Prostate gland (tissue), 2 donors: ENCODE results near the gene CUX1. TPM values are rescaled to one million over a fixed set of nuclear protein-coding genes. Genes with fewer than 3 reads are reported as not detected.

Experiments used
- DNase-seq: peaks from one replicate; pipeline ENCODE4 v3.0.0-alpha.2; 2019; ENCODE audit warnings: low spot score
- H3K27ac ChIP-seq, 2 donors: fragments of 200-600 bp; sonication (generic); 2 replicates each; pipeline ENCODE4 v1.5.1; 2017 to 2019
- H3K27me3 ChIP-seq: fragments of 200-600 bp; sonication (generic); replicated peaks from 2 replicates; pipeline ENCODE4 v1.5.1; 2019; ENCODE audit not compliant: insufficient read depth
- H3K36me3 ChIP-seq, 2 donors: fragments of 200-600 bp; sonication (generic); 1 replicate in 1 of 2; 2 replicates in 1 of 2; pipeline versions ENCODE4 v1.5.1 to v1.8.1; 2017 to 2019
- H3K4me1 ChIP-seq: fragments of 200-600 bp; sonication (generic); replicated peaks from 2 replicates; pipeline ENCODE4 v1.5.1; 2019
- H3K4me3 ChIP-seq, 2 donors: fragments of 200-600 bp; sonication (generic); 2 replicates each; pipeline ENCODE4 v1.5.1; 2017 to 2019
- H3K9me3 ChIP-seq: fragments of 200-600 bp; sonication (generic); 2 replicates; pipeline ENCODE4 v1.5.1; 2017
- CTCF ChIP-seq, 4 experiments: fragments of 200-600 bp in 2 of 4; fragments of 450-650 bp in 2 of 4; sonication (generic) in 2 of 4; IDR thresholded peaks; 1 replicate in 3 of 4; 2 replicates in 1 of 4; pipeline ENCODE4 v1.5.1; 2016 to 2019; ENCODE audit warnings: antibody characterized with exemption in 4 of 4, mild to moderate bottlenecking in 2 of 4, moderate library complexity in 2 of 4
- POLR2A ChIP-seq: fragments of 450-650 bp; IDR thresholded peaks from one replicate; pipeline ENCODE4 v1.6.1; 2016; ENCODE audit warnings: antibody characterized with exemption, mild to moderate bottlenecking
- POLR2AphosphoS5 ChIP-seq: sonication (generic); formaldehyde crosslinking; IDR thresholded peaks from one replicate; pipeline ENCODE4 v1.6.1; 2017; ENCODE audit warnings: antibody characterized with exemption
- WGBS: methylation state at CpG from one replicate; pipeline ENCODE4 v1.1.5; 2018; 5-methylcytosine and 5-hydroxymethylcytosine counted together
- intact Hi-C: fragments of 100-400 bp; cut with DNase I; formaldehyde crosslinking; loops from one replicate; pipeline ENCODE4 v1.14.2; 2022
- total RNA-seq, 2 donors: library from RNA; depleted of rRNA; stranded (reverse); fragments of >200 nt; gene quantifications; one replicate each; pipeline ENCODE4 v1.1.0, GENCODE V29; 2016

The CUX1 gene
- total RNA-seq, 2 donors from 2014 or later, result 96.3 to 99.2 TPM

- Histone ChIP-seq H3K27ac (no peak overlapping the region), H3K4me1 (no peaks in the 10 kb centered on the region), H3K4me3 (no peak overlapping the region), H3K9me3 (no peaks in the 10 kb centered on the region), H3K27me3 (no peaks in the 10 kb centered on the region), H3K36me3 (no peaks in the 10 kb centered on the region)
- WGBS, result 91% methylated on average over 15 of the region's 15 CpGs
- intact Hi-C loops, result no loop called here
- DNase-seq, result no peak
- TF ChIP-seq POLR2A (no peak), POLR2AphosphoS5 (no peak), CTCF (IDR thresholded peaks at IDR 0.05) (no peak)
Observed at GRCh38 chr7:102115931-102116330, 298.5 kb downstream of the CUX1 start.

GRCh38 chr7:102117743-102118142 lies 300.3 kb downstream of the CUX1 start:
- Histone ChIP-seq H3K27me3 (no peaks in the 10 kb centered on the region), H3K4me3 (no peak overlapping the region), H3K9me3 (no peaks in the 10 kb centered on the region), H3K27ac (no peak overlapping the region), H3K36me3 (no peaks in the 10 kb centered on the region), H3K4me1 (no peaks in the 10 kb centered on the region)
- intact Hi-C loops, result no loop called here
- no peak for TF ChIP-seq POLR2AphosphoS5
- no peak for TF ChIP-seq CTCF (IDR thresholded peaks at IDR 0.05)
- TF ChIP-seq POLR2A, result no peak
- WGBS, result 88% methylated on average over 6 of the region's 6 CpGs
- no peak for DNase-seq

GRCh38 chr7:102119213-102119651 lies 301.8 kb downstream of the CUX1 start:
- 29% methylated on average over 14 of the region's 14 CpGs for WGBS
- Histone ChIP-seq H3K9me3 (no peaks in the 10 kb centered on the region), H3K36me3 (no peaks in the 10 kb centered on the region), H3K4me1 (no peaks in the 10 kb centered on the region), H3K27ac (no peak overlapping the region), H3K4me3 (no peak overlapping the region), H3K27me3 (no peaks in the 10 kb centered on the region)
- DNase-seq, result no peak
- intact Hi-C loops, result no loop called here
- TF ChIP-seq POLR2A, result no peak
- no peak for TF ChIP-seq CTCF (IDR thresholded peaks at IDR 0.05)
- TF ChIP-seq POLR2AphosphoS5, result no peak

GRCh38 chr7:102119925-102120324 lies 302.5 kb downstream of the CUX1 start:
- TF ChIP-seq CTCF (IDR thresholded peaks at IDR 0.05) (no peak), POLR2AphosphoS5 (no peak), POLR2A (no peak)
- no peak overlapping the region for H3K4me3 ChIP-seq
- intact Hi-C loops, result loop anchor here (5.0 to 10.0 kb wide), 3 partner anchors 175 to 303 kb away; partner anchors contain the start of gene CUX1
- no peaks in the 10 kb centered on the region for H3K36me3 ChIP-seq
- no peaks in the 10 kb centered on the region for H3K27me3 ChIP-seq
- no peaks in the 10 kb centered on the region for H3K4me1 ChIP-seq
- no peak overlapping the region for H3K27ac ChIP-seq
- DNase-seq, result no peak
- H3K9me3 ChIP-seq, result no peaks in the 10 kb centered on the region
- WGBS, result 78% methylated on average over 7 of the region's 7 CpGs

GRCh38 chr7:102120666-102121195 lies 303.3 kb downstream of the CUX1 start:
- Histone ChIP-seq H3K4me3 (no peak overlapping the region), H3K27ac (no peak overlapping the region), H3K27me3 (no peaks in the 10 kb centered on the region), H3K9me3 (no peaks in the 10 kb centered on the region), H3K4me1 (no peaks in the 10 kb centered on the region), H3K36me3 (no peaks in the 10 kb centered on the region)
- TF ChIP-seq POLR2AphosphoS5, result no peak
- TF ChIP-seq CTCF (IDR thresholded peaks at IDR 0.05), result no peak
- TF ChIP-seq POLR2A, result no peak
- 81% methylated on average over 5 of the region's 5 CpGs for WGBS
- intact Hi-C loops, result loop anchor here (5.0 to 10.0 kb wide), 3 partner anchors 176 to 303 kb away; partner anchors contain the start of gene CUX1
- DNase-seq, result no peak
